ENCODE data around the gene PCGF2. TPM values are rescaled to one million over a fixed set of nuclear protein-coding genes. Genes with fewer than 3 reads are reported as not detected.

PCGF2 gene
- total and polyA plus RNA-seq, 2 of the 8 experiments (the other 6 are each of a cell fraction or from before 2014, with no cell fraction given) = 42.1 to 93.3 TPM

DNA sequence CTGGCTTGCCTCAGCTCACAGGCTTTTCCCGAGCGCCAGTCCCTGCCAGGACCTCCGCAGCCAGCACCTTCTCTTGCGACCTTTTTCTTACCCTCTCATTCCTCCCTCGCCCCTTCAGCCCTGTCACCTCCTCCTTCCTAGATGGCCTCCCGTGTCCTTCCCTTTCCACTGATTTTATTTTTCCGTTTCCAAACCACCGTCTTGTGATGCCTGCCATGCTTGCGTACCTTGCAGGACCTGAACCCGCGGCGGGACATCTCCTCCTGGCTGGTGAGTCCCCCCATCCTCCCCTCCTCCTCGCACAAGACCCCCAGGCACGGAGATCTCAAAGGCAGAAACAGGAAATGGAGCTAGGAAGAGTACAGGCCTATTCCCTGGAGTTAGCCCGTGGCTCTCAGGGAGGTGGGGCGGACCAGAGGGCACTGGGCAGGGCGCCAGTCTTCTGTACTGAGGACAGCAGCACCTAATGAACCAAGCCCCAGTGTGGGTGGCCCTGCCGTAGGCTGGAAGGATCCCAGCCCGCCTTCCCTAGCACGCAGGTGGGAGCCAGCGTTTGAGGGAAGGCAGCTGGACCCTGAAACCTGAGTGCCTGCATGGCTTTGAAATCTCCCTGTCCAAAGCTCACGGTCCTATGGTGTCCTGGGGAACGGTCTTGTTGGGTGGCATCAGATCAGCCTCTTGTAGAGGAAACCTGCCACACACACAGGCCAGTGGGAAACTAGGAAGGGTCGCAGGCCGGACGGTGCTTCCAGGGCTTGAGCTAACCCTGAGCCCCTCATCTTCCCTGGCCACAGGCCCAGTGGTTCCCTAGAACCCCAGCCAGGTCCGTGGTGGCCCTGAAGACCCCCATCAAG is 17.4 kb downstream of the PCGF2 start (continued):
- TF ChIP-seq NRF1 (IDR thresholded peaks at IDR 0.05; ENCODE audit: low read depth, low read length) = no peak
- TF ChIP-seq TCF12 (IDR thresholded peaks at IDR 0.05; ENCODE audit: low read depth, low read length) = no peak
- no peak for TF ChIP-seq KDM4A (IDR thresholded peaks at IDR 0.05; ENCODE audit: low read depth, low read length, severe bottlenecking)
- TF ChIP-seq EP300 (IDR thresholded peaks at IDR 0.05; ENCODE audit: borderline replicate concordance in 1 of 2, low read depth in 2 of 2, low read length in 2 of 2) = no peak
